Transverse colon (tissue), 3 donors: ENCODE data around the gene DNPEP.

Source experiments
- POLR2A ChIP-seq: fragments of 450-650 bp; IDR thresholded peaks from one replicate; pipeline ENCODE4 v1.6.1; 2016; ENCODE audit warnings: antibody characterized with exemption, mild to moderate bottlenecking, moderate library complexity
- TF ChIP-seq, protein P1 (sequence below), 5 experiments: fragments of 200-600 bp in 3 of 5; fragments of 450-650 bp in 2 of 5; sonication (generic) in 3 of 5; IDR thresholded peaks; 1 replicate in 2 of 5; 2 replicates in 3 of 5; pipeline ENCODE4 v1.5.1; 2016 to 2017; ENCODE audit warnings: antibody characterized with exemption in 5 of 5, inconsistent platforms in 3 of 5, mild to moderate bottlenecking in 2 of 5, moderate library complexity in 1 of 5

DNA sequence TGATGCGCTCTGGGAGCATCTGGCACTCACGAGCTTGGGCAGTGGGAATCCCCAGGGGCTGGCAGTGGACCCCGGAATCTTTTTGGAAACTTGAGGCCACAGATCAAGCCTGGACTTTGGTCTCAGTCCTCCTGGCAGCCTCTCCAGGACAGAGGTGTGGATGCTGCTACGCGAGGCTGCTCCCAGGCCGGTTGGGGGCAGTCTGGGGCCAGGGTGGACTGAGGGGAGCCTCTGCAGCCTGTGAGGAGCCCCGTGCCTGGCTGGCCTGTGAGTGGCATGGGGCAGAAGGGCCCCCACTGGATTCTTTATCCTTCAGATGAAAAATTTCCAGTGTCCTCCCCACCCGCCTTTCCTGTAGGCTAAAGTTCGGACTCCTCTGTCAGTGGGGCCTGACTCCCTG, 17.7 kb upstream of the DNPEP start:
- TF ChIP-seq, protein P1, sequence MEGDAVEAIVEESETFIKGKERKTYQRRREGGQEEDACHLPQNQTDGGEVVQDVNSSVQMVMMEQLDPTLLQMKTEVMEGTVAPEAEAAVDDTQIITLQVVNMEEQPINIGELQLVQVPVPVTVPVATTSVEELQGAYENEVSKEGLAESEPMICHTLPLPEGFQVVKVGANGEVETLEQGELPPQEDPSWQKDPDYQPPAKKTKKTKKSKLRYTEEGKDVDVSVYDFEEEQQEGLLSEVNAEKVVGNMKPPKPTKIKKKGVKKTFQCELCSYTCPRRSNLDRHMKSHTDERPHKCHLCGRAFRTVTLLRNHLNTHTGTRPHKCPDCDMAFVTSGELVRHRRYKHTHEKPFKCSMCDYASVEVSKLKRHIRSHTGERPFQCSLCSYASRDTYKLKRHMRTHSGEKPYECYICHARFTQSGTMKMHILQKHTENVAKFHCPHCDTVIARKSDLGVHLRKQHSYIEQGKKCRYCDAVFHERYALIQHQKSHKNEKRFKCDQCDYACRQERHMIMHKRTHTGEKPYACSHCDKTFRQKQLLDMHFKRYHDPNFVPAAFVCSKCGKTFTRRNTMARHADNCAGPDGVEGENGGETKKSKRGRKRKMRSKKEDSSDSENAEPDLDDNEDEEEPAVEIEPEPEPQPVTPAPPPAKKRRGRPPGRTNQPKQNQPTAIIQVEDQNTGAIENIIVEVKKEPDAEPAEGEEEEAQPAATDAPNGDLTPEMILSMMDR (IDR thresholded peaks at IDR 0.05), result peak in 2 of 5 experiments; percentile 7 to 13
- TF ChIP-seq POLR2A, result no peak
